HG03460 (cell line): Measurements from ENCODE around the gene CABLES1.

Source experiments
- ATAC-seq: cut with Tn5 transposase; IDR thresholded peaks from one replicate; pipeline ENCODE4 v1.9.1; 2021; ENCODE audit not compliant: unreplicated experiment

Gene CABLES1

DNA sequence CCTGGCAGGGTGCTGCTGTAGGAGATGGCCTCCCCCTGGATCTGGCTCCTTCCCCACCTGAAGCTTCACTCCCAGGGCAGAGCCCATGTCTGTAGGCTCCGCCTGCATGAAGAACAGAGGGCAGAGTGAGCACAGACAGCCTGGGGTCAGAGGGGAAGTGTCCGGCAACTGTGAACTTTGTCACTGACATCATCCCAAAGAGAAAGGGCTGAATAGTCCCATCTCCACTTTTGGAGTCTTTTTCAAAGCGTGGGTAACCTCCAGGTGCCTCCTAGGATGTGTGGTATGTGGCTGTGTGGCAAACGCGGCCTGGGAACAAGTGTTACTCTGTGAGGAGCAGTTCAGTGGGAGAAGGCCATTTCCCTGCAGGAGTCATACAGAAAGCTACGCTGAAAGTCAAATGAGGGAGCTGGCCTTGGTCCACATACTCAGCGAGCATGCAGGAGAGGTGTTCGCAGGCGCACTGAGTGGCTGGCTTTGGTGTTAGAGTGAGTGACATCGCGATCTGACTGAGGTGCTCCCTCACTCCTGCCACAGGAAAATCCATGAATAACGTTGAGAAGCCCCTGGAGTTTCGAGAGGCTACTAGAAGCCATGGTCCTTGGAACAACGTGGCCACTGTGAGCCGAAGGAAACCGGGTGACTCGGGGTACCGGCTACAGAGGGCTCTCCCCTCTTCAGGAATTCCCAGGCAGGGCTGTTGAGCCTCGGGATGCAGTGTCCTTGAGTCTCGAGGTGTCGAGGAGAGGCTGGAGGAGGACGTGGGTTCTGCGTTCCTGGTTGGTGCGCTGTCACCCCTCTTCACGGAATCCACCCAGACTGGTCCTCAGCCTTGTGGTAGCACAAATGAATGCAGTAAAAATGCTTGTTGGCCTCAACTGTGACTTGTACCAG is 54.7 kb downstream of the CABLES1 start:
- no peak for ATAC-seq

DNA sequence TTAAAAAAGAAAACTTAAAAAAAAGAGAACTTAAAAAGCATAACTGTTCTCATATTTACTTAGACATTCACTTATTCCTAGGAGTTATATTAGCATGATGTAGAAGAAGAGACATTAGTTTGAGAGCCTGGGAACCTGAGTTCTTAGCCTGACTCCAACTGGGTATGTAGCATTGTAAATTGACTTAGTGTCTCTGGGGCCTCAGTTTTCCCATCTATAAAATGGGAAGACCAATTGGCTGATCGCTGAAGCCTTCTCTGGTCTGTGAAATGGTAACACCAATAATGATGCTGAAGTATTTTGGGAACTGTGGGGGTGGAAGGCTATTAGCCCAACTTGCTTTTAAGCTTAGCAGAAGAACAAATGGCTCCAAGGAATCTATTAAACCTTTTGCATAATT is 55.9 kb downstream of the CABLES1 start:
- ATAC-seq = no peak

DNA sequence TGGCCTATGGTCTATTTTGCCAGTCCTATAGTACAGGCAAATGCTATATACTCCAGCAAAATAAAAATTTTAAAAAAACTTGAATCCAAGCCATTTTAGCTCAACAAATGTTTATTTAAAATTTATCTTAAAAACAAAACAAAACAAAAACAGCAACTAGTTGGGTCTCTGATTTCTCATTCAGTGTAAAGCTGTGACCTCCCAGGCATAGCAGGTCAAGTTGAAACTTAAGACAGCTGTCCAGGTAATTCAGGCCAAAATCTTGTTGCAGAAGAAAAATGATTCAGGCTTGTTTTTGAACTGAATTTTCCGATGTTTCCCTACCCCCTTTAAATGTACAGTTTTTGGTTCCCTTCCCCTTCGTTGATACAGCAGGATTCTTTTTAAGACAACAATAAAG is 58.5 kb downstream of the CABLES1 start:
- ATAC-seq = no peak

DNA sequence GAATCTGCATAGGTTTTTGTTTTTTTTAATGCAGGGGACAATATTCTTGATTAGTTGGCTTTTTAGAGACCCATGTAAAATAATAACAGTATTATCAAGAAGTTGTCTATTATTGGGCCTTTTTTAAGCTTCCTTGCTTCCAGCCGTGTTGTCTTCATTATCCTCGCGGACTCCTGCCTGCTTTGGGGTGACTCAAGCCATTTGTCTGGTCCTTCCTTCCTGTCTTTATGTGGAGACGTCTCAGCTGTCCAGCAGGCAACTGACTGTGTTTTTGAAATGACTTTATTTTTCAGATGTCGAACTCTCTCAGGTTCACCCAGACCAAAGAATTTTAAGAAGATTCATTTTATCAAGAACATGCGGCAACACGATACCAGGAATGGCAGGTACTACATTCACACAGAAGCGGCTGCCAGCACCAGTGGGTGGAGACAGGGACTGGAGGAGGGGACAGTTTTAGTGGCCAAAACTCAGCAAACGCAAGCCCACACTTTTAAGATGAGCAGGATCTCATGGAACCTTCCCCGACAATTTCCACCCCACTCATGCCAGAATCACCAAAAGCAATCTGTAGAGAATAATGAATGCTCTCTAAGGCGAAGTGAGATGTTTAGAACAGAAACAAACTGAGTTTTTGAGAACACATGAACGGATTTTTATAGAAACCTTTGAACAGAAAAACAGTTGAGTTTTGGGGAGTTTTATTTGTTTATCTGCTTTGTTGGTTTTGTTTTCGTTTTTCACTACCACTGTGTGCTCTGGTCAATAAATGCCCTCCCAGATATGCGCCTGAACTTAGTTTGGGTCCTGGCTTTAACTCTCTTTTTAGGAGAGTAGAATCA is 59.1 kb downstream of the CABLES1 start:
- ATAC-seq = no peak

DNA sequence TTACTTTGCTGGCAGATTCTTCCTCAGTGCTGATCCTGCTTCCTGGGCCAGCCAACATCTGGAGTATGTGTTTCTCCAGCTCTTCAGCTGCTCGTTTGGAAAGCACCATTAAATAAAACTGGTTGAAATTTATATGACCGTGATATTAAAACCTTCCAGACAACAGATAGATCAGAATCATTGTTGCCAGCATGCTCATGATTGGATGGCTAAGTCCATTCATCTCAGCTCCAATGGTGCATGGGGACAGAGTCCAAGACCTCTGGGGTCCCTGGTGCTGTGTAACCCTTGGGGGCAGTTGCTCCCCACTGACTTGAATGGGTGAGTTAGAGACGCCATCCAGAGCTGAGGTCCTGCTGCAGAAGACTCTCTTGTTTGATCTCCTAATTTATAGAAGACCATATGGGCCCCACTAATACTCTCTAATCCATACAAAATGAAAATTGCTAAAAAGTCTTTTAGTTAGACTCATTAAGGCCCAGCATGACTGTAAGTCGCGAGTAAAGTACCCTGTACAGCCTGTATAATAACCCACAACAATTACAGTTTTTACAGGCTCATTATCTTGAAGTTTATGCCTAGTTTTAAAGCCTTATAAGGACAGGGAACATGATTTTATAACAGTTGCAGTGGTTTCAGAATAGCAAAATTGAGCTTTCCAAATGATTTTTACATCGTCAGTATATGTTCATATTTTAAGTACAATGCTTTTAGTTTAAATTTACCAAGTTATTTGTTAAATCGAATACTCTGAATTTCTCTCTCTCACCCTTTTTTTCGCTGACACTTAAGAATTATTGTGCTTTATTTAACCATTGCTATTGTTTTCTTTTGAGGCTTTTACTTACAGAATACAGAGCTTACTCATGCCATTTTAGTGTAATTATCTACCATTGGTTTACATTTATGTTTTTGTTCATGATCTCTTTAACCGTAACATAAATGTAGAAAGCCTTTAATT is 60.0 kb downstream of the CABLES1 start:
- no peak for ATAC-seq

DNA sequence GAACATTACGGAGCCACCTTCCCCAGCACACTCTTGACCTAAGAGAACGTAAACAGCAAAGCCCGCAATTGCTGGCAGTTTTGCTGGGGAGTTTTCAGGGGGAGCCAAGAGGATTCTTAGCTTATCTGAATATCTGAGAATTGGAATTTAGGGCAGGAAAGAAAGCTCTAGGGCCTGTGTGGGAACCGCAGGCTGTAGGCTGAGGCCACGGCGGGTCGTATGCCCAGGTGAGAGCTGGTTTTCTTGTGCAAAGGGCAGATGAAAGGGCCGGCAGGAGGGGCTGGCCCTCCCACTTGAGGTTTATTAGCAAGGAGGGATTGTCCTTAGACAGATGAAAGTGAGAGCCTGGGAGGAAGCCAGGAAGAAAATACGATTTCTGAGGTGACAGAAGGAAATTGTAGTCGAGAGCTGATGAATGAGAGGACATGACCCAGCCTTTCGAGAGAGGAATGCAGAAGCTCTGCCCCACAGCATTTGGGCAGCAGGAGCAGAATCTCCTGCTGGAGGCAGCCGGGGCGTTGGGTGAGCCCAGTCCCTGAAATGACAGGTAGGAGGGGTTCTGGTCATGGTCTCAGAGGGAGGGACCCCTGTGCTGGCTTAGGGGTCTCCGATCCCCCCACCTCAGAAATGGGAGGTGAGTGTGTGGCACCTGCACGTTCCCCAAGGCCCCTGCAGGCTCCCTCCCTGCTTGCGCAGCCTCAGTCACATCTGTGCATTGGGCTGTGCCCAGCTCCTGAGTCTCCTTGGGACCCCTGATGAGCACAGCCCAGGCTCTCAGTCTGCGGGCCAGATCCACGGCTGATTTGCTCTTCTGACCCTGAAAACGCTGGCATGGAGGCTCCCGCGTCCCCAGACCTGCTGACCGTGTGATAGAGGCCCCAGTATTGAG is 61.1 kb downstream of the CABLES1 start:
- no peak for ATAC-seq

DNA sequence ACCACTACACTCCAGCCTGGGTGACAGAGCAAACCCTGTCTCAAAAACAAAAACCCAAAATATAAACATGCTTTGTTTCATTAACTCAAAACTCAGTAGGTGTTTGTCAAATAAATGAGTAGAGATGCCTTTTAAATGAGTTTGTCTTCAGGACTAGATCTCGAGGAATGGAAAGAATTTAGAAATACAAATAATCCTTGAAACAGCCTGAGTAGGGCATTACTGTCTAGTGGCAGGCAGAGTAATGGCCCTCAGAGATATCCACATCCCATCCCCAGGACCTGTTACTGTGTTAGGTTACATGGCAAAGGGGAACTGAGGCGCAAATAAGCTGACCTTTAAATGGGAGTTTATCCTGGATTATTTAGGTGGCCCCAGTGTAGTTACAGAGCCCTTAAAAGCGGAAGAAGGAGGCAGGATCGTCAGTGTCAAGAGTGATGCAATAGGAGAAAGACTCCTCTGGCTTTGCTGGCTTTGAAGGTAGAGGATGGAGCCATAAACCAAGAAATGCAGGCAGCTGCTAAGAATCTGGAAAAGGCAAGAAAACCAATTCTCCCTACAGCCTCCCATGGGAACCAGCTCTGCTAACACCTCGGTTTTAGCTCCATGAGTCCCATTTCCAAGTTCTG is 63.0 kb downstream of the CABLES1 start:
- ATAC-seq = no peak

DNA sequence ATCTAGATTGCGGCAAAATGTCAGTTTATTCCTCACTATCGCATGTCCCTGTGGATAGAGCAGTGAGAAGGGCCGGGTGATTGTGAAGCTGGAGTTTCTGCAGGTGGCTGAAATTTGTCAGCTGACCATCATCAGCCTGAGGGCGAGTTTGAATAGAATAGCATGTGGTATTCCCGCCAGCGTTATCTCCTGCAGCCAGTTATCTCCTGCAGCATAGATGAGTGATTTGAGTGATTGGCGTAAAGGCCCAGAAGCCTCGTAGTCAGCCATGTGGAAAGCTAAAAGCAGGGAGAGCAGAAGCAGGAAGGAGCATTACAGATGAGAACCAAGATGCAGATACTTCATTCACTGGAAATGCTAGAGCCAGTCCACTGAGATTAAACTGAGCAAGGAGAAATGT is 65.5 kb downstream of the CABLES1 start:
- no peak for ATAC-seq

DNA sequence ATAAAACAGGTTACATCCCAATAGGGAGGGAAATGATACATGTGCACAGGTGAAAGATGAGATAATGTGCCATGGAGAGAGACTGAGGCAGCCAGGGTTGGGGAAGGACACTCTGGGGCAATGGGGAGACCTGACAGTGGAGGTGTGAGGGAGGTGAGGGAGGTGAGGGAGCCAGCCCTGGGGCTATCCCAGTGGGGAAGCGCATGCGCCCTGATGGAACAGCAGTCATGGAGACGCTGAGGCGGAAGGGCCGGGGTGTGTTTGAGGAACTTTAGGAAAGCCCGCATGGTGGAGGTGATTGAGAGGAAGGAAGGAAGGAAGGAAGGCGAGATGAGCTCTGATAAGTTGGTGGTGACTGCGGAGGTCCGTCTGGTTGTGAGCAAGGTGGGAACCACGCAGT is 66.5 kb downstream of the CABLES1 start:
- ATAC-seq = no peak

DNA sequence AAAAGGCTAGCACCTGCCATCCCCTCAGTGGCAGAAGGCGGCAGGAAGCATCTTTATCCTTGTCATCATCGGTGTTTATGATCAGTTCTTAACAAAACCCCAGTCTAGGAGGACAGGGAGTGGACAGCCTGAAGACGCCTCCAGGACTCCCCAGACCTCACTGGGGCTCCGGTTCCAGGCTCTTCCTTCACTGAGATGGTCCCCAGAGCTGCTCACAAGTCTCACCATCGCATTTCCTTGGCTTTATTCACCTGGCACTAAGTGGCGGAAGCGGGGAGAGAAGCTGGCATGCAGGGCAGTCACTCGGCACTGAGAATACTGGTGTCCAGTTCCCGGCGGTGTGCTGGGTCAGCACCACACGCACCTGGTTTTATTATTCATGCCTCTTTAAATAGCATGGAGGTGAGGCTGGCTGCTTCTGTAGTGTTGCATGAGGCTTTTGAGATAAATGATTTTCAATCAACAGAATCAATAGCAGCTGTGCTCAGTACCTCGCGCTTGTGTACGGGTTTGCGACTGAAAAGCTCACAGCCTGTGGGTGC is 68.7 kb downstream of the CABLES1 start:
- ATAC-seq = no peak

DNA sequence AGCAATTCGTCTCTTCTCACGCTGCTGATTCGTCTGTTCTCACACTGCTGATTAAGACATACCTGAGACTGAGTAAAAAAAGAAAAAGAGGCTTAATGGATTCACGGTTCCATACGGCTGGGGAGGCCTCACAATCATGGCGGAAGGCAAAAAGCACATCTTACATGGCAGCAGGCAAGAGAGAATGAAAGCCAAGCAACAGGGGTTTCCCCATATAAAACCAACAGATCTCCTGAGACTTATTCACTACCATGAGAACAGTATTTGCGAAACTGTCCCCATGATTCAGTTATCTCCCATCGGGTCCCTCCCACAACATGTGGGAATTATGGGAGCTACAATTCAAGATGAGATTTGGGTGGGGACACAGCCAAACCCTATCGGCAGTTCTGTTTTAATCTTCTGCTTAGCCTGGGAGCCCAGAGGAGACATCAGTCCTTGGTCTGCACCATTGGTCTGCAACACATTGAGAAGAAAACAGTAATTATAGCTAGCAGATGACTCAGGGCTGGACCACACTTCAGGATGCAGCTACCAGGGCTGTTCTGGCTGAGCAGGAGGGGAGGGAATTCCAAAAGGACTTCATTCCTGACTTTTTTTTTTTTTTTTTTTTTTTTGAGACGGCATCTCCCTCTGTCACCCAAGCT is 69.4 kb downstream of the CABLES1 start:
- no peak for ATAC-seq

DNA sequence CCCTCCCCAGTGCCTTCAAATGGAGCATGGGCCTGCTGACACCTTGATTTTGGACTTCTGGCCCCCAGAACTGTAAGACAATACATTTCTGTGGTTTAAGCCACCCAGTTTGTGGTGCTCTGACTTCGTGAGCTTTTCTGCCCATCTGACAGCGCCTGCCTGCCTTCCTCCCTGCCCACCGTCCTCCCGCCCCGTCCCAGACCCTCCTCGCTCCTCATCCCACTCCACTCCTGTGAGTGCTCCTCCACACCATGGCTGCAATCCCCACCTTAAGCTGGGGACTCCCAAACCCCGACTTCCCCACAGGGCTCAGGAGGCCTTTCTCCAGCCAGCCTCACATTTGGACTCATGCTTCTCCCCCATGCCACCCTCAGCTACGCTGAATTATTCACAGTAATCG is 70.7 kb downstream of the CABLES1 start:
- ATAC-seq = no peak

DNA sequence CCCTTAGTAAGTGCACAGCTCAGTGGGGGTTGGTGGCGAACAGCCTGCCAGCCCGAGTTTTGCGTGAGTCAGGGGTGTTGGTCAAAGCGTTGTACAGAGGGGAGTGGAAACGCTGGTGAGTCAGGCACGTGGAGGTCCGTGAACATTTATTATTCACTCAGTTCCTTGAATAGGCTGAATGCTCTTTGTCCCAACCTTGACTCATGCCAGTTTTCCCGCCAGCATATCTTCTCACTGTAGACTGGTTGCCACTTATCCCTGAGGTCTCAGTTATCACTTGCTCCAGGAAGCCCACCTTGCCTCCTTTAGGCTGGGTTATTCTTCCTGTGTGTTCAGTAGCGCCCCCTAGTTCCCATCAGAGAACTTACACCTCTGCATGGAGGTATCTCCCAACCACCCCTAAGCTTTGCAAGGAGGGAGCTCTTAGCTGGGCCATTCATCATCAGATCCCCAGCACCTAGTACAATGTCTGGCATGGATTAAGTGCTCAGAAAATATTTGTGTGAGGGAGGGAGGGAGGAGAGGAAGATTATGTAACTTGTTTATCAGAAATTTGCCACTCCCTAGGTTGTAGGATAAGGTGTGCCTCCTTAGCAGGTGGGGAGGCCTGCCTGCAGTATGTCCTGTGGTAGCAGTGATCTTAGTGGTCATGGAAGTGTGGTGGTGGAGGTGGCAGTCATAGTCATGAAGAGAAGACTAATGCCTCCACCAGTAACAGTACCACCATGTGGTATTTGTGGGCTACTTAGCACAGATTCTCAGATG is 72.1 kb downstream of the CABLES1 start:
- no peak for ATAC-seq

DNA sequence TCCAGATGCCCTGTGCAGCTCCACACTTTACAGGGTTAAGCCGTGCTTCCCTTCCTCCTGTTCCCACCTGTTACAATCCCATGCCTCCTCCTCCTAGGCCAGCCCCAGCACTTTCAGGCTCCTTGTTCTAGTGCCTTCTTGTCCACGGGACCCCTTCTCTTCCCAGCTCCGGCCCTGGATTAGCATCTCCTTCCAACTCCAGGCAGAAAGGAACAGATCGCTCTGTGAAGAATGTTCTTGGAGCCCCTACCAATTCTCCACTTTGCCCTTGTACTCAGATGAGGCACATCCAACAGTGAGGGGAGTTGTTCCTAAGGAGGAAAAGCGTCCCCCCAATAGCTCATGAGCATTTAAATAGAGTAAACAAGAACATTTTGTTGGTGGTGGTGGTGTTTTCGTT is 72.7 kb downstream of the CABLES1 start:
- no peak for ATAC-seq

DNA sequence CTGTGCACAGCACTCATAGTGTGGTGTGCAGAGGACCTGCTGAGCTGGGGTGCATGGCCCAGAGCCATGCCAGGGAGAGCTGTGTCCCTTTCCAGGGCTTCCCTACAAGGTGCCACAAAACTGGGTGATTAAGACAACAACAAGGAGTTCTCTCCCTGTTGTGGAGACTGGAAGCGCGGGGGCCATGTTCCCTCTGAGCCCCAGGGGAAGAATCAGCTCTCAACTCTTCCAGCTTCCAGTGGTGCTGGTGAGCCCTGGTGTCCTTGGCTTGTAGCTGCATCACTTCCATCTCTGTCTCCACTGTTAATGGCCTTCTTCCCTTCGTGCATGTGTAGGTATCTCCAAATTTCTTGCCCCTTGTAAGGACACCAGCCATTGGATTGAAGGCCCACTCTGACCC is 73.3 kb downstream of the CABLES1 start:
- ATAC-seq = no peak

DNA sequence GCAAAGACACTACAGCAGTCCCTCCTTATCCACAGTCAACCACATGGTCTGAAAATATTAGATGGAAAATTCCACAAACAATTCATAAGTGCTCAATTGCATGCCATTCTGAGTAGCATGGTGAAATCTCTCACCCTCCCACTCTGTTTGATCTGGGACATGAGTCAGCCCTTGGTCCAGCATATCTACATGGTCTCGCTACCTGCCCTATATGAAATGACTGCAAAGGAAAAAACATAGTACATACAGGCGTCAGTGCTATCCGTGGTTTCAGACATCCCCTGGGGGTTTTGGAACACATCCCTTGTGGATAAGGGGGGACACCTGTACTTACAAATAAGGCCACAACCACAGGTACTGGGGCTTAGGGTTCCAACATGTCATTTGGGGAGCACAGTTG is 73.7 kb downstream of the CABLES1 start:
- no peak for ATAC-seq

DNA sequence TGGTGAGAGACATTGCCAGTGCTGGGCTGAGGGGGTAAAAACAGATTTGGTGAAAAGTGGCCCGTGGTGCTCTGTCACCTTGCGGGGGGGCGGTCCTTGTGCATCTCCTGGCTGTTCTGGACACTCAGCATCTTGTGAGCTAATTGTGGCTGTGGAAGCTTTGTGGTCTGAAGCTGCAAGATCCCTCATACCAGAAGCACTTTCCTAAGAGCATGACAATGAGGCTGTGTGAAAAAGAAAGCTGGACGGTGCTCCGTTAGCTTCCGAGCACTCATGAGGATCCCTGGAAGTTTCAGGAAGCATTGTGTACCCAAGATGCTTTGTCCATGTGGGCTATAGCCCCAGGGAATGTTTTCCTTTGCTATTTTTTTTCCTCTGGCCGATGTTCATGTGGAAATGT is 74.5 kb downstream of the CABLES1 start:
- no peak for ATAC-seq

DNA sequence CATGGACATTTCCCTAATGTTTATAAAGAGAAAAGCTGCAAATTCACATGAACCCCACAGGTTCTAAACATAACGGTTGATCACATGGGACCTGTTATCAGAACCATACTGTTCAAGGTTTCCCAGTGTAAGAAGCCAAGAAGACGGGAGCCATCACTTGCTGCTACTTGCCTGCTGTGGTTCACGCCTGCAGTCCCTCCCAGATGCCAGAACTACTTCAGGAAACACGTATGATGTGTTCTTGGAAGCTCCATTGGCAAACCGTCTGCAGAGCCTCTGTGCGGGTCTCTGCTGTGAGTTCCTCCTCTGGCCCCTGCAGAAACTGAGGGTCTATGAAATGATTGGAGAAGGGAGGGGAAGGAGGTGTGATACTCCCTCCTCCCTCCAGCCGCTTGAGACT is 75.2 kb downstream of the CABLES1 start:
- ATAC-seq = no peak
